HepG2 (cell line): ENCODE data around the gene WDR73. TPM values are rescaled to one million over a fixed set of nuclear protein-coding genes. Genes with fewer than 3 reads are reported as not detected.
A peak's percentile ranks its signal among the peaks of the same experiment; 100 is the strongest.

Experiments used
- AGO1 ChIP-seq: fragments of 200-400 bp; formaldehyde crosslinking; IDR thresholded peaks from 2 replicates; pipeline ENCODE4 v1.6.1; 2017; ENCODE audit warnings: mild to moderate bottlenecking, low read depth, low read length, moderate library complexity; ENCODE audit not compliant: poor library complexity, severe bottlenecking
- ARNT2 ChIP-seq: sonication (generic); formaldehyde crosslinking; IDR thresholded peaks from 2 replicates; pipeline ENCODE4 v1.8.0; 2022; ENCODE audit warnings: mild to moderate bottlenecking, low read depth, missing genetic modification reagents, moderate library complexity
- CEBPG ChIP-seq: IDR thresholded peaks from 2 replicates; pipeline ENCODE4 v1.6.1; 2016
- ELF4 ChIP-seq: sonication (generic); formaldehyde crosslinking; IDR thresholded peaks from 2 replicates; pipeline ENCODE4 v1.5.0; 2020; ENCODE audit warnings: missing genetic modification reagents, mild to moderate bottlenecking, moderate library complexity, borderline replicate concordance
- HMGA1 ChIP-seq: sonication (generic); formaldehyde crosslinking; conservative IDR thresholded peaks from 2 replicates; pipeline ENCODE4 v1.4.0; 2020; ENCODE audit warnings: missing genetic modification reagents
- MED8 ChIP-seq: sonication (generic); formaldehyde crosslinking; IDR thresholded peaks from 2 replicates; pipeline ENCODE4 v1.8.1; 2023; ENCODE audit warnings: mild to moderate bottlenecking, missing genetic modification reagents; ENCODE audit not compliant: insufficient replicate concordance
- MEIS1 ChIP-seq: sonication (generic); formaldehyde crosslinking; IDR thresholded peaks from 2 replicates; pipeline ENCODE4 v1.9.0; 2021; ENCODE audit warnings: mild to moderate bottlenecking, missing genetic modification reagents, moderate library complexity, borderline replicate concordance
- NFRKB ChIP-seq: fragments of 450-650 bp; IDR thresholded peaks from 2 replicates; pipeline ENCODE4 v1.6.1; 2017
- RAD51 ChIP-seq: fragments of 450-650 bp; IDR thresholded peaks from 2 replicates; pipeline ENCODE4 v1.6.1; 2016; ENCODE audit warnings: borderline replicate concordance
- RCOR2 ChIP-seq: IDR thresholded peaks from 2 replicates; pipeline ENCODE4 v1.6.1; 2016; ENCODE audit warnings: missing biosample characterization, missing genetic modification reagents
- SIN3B ChIP-seq: fragments of 150-350 bp; IDR thresholded peaks from 2 replicates; pipeline ENCODE4 v1.6.1; 2014; ENCODE audit warnings: low read length
- TRAFD1 ChIP-seq: sonication (generic); formaldehyde crosslinking; IDR thresholded peaks from 2 replicates; pipeline ENCODE4 v1.5.1; 2020; ENCODE audit warnings: missing genetic modification reagents, mild to moderate bottlenecking, borderline replicate concordance
- ZBTB20 ChIP-seq: sonication (generic); formaldehyde crosslinking; IDR thresholded peaks from 2 replicates; pipeline ENCODE4 v1.8.1; 2023; ENCODE audit warnings: missing genetic modification reagents, low read depth, mild to moderate bottlenecking, borderline replicate concordance
- ZBTB44 ChIP-seq: sonication (generic); formaldehyde crosslinking; IDR thresholded peaks from 2 replicates; pipeline ENCODE4 v1.4.0; 2020; ENCODE audit warnings: missing genetic modification reagents
- ZNF543 ChIP-seq: sonication (generic); formaldehyde crosslinking; IDR thresholded peaks from 2 replicates; pipeline ENCODE4 v1.4.0; 2020; ENCODE audit warnings: mild to moderate bottlenecking, missing genetic modification reagents
- ZNF550 ChIP-seq: sonication (generic); formaldehyde crosslinking; IDR thresholded peaks from 2 replicates; pipeline ENCODE4 v1.4.0; 2020; ENCODE audit warnings: mild to moderate bottlenecking, missing genetic modification reagents, borderline replicate concordance
- ZSCAN20 ChIP-seq: sonication (generic); formaldehyde crosslinking; IDR thresholded peaks from 2 replicates; pipeline ENCODE4 v1.4.0; 2020; ENCODE audit warnings: missing genetic modification reagents, mild to moderate bottlenecking, borderline replicate concordance
- ZSCAN21 ChIP-seq: sonication (generic); formaldehyde crosslinking; IDR thresholded peaks from 2 replicates; pipeline ENCODE4 v1.8.0; 2022; ENCODE audit warnings: mild to moderate bottlenecking, missing genetic modification reagents, moderate library complexity, borderline replicate concordance
- polyA plus RNA-seq, 8 experiments: library from polyadenylated mRNA; depleted of rRNA in 3 of 8; stranded (reverse) in 7 of 8; unstranded in 1 of 8; fragments of >200 nt; fragmentation: Illumina TruSeq in 4 of 8; extraction: Trizol in 4 of 8; gene quantifications; 2 replicates each; pipeline versions ENCODE4 v1.2.1 to v1.2.3, GENCODE V29; 2011 to 2016; ENCODE audit warnings: low read depth in 4 of 8, missing spikeins in 1 of 8, mixed read lengths in 1 of 8; ENCODE audit not compliant: insufficient read depth in 1 of 8
- total RNA-seq, 5 experiments: library from RNA; depleted of rRNA; stranded (reverse); fragments of >200 nt; fragmentation: Illumina TruSeq; extraction: Trizol; gene quantifications; 2 replicates each; pipeline ENCODE4 v1.2.3, GENCODE V29; 2016; ENCODE audit warnings: low read depth in 1 of 5
- TF ChIP-seq, protein P1 (sequence below): sonication (generic); formaldehyde crosslinking; conservative IDR thresholded peaks from 2 replicates; pipeline ENCODE4 v1.4.0; 2020; ENCODE audit warnings: missing genetic modification reagents
- TF ChIP-seq, protein P2 (sequence below): sonication (generic); formaldehyde crosslinking; IDR thresholded peaks from 2 replicates; pipeline ENCODE4 v1.4.0; 2020; ENCODE audit warnings: missing genetic modification reagents
- TF ChIP-seq, protein P3 (sequence below): sonication (generic); formaldehyde crosslinking; conservative IDR thresholded peaks from 2 replicates; pipeline ENCODE4 v1.8.1; 2023; ENCODE audit warnings: missing genetic modification reagents

WDR73 gene
- total and polyA plus RNA-seq, 2 of the 13 experiments (the other 11 are each of a cell fraction or from before 2014, with no cell fraction given): 20.0 to 35.5 TPM

GRCh38 chr15:84658080-84658787 lies 4.2 kb upstream of the WDR73 start, which contains the start of gene NMB (continued):
- TF ChIP-seq, protein P1, sequence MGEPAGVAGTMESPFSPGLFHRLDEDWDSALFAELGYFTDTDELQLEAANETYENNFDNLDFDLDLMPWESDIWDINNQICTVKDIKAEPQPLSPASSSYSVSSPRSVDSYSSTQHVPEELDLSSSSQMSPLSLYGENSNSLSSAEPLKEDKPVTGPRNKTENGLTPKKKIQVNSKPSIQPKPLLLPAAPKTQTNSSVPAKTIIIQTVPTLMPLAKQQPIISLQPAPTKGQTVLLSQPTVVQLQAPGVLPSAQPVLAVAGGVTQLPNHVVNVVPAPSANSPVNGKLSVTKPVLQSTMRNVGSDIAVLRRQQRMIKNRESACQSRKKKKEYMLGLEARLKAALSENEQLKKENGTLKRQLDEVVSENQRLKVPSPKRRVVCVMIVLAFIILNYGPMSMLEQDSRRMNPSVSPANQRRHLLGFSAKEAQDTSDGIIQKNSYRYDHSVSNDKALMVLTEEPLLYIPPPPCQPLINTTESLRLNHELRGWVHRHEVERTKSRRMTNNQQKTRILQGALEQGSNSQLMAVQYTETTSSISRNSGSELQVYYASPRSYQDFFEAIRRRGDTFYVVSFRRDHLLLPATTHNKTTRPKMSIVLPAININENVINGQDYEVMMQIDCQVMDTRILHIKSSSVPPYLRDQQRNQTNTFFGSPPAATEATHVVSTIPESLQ (CRISPR knock-in tag): no peak
- TF ChIP-seq, protein P2, sequence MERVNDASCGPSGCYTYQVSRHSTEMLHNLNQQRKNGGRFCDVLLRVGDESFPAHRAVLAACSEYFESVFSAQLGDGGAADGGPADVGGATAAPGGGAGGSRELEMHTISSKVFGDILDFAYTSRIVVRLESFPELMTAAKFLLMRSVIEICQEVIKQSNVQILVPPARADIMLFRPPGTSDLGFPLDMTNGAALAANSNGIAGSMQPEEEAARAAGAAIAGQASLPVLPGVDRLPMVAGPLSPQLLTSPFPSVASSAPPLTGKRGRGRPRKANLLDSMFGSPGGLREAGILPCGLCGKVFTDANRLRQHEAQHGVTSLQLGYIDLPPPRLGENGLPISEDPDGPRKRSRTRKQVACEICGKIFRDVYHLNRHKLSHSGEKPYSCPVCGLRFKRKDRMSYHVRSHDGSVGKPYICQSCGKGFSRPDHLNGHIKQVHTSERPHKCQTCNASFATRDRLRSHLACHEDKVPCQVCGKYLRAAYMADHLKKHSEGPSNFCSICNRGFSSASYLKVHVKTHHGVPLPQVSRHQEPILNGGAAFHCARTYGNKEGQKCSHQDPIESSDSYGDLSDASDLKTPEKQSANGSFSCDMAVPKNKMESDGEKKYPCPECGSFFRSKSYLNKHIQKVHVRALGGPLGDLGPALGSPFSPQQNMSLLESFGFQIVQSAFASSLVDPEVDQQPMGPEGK (CRISPR knock-in tag): peak; percentile 60
- TF ChIP-seq SIN3B (no peak), RAD51 (no peak), MEIS1 (no peak), ARNT2 (CRISPR knock-in tag) (peak; percentile 45; the same call in 1 of the 2 replicates), MED8 (CRISPR knock-in tag) (no peak), TRAFD1 (CRISPR knock-in tag) (no peak), AGO1 (peak; percentile 70), NFRKB (no peak), CEBPG (CRISPR knock-in tag) (no peak), ZNF550 (CRISPR knock-in tag) (no peak), ELF4 (CRISPR knock-in tag) (no peak), ZBTB20 (CRISPR knock-in tag) (no peak), ZBTB44 (CRISPR knock-in tag) (no peak), HMGA1 (CRISPR knock-in tag) (no peak), ZNF543 (CRISPR knock-in tag) (no peak), ZSCAN21 (no peak), RCOR2 (CRISPR knock-in tag) (no peak), ZSCAN20 (CRISPR knock-in tag) (no peak)
- TF ChIP-seq, protein P3, sequence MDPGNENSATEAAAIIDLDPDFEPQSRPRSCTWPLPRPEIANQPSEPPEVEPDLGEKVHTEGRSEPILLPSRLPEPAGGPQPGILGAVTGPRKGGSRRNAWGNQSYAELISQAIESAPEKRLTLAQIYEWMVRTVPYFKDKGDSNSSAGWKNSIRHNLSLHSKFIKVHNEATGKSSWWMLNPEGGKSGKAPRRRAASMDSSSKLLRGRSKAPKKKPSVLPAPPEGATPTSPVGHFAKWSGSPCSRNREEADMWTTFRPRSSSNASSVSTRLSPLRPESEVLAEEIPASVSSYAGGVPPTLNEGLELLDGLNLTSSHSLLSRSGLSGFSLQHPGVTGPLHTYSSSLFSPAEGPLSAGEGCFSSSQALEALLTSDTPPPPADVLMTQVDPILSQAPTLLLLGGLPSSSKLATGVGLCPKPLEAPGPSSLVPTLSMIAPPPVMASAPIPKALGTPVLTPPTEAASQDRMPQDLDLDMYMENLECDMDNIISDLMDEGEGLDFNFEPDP: no peak
